B cell (primary cell): Measurements from ENCODE around the gene CHST3. TPM values are rescaled to one million over a fixed set of nuclear protein-coding genes. Genes with fewer than 3 reads are reported as not detected.

ENCODE experiments used
- ATAC-seq: fragments of 200-7000 bp; cut with Tn5 transposase; one replicate; pipeline ENCODE4 v1.10.0; 2021; ENCODE audit warnings: low read depth, mild to moderate bottlenecking, moderate number of reproducible peaks, moderate library complexity
- CTCF ChIA-PET: fragments of 350-600 bp; sonication (Branson Sonifier 250); formaldehyde crosslinking; loops from one replicate; lab custom pipeline; 2021; ENCODE audit warnings: antibody characterized with exemption, inconsistent platforms; lab: Charles Lee
- POLR2A ChIA-PET: fragments of 350-600 bp; sonication (Branson Sonifier 250); formaldehyde crosslinking; loops from one replicate; lab custom pipeline; 2021; ENCODE audit warnings: antibody characterized with exemption; lab: Charles Lee
- DNase-seq: peaks from one replicate; pipeline ENCODE4 v3.0.0; 2013
- H2AFZ ChIP-seq: 2 replicates; pipeline ENCODE4 v1.6.1; 2012; ENCODE audit warnings: mild to moderate bottlenecking, low read depth, low read length; ENCODE audit not compliant: insufficient read depth, poor library complexity, severe bottlenecking
- H3K27ac ChIP-seq, 2 donors: 1 replicate in 1 of 2; 2 replicates in 1 of 2; pipeline ENCODE4 v1.5.1; 2012 to 2013; ENCODE audit warnings: low read length in 2 of 2, mild to moderate bottlenecking in 2 of 2, moderate library complexity in 1 of 2
- H3K27me3 ChIP-seq, 4 experiments: fragments of 200-600 bp in 1 of 4; sonication (generic) in 1 of 4; replicated peaks in 1 of 4; 1 replicate in 2 of 4; 2 replicates in 2 of 4; pipeline versions ENCODE4 v1.6.1 to v1.7.0; 2013 to 2016; ENCODE audit warnings: low read length in 3 of 4, mild to moderate bottlenecking in 2 of 4, mixed read lengths in 1 of 4, moderate library complexity in 1 of 4; ENCODE audit not compliant: insufficient read depth in 4 of 4, control insufficient read depth in 3 of 4; ENCODE audit errors: control extremely low read depth in 1 of 4
- H3K36me3 ChIP-seq, 2 experiments: replicated peaks in 1 of 2; 1 replicate in 1 of 2; 2 replicates in 1 of 2; pipeline versions ENCODE4 v1.6.1 to v1.7.1; 2013; ENCODE audit warnings: low read length in 1 of 2; ENCODE audit not compliant: insufficient read depth in 2 of 2, control insufficient read depth in 1 of 2; ENCODE audit errors: control extremely low read depth in 1 of 2, extremely low read depth in 1 of 2
- H3K4me1 ChIP-seq, 2 donors: fragments of 200-600 bp in 1 of 2; sonication (generic) in 1 of 2; 1 replicate in 1 of 2; 2 replicates in 1 of 2; pipeline versions ENCODE4 v1.5.1 to v1.6.1; 2013 to 2017; ENCODE audit warnings: low read length in 2 of 2; ENCODE audit not compliant: control insufficient read depth in 2 of 2, insufficient read depth in 2 of 2
- H3K4me2 ChIP-seq: replicated peaks from 2 replicates; pipeline ENCODE3; 2012; ENCODE audit warnings: mild to moderate bottlenecking, low read depth, low read length; ENCODE audit not compliant: poor library complexity, severe bottlenecking
- H3K4me3 ChIP-seq, 5 experiments: fragments of 200-600 bp in 1 of 5; sonication (generic) in 1 of 5; 1 replicate in 3 of 5; 2 replicates in 2 of 5; pipeline versions ENCODE4 v1.5.1 to v1.7.0; 2011 to 2016; ENCODE audit warnings: low read length in 4 of 5, mild to moderate bottlenecking in 4 of 5, low read depth in 2 of 5, control low read depth in 1 of 5, moderate library complexity in 1 of 5; ENCODE audit not compliant: insufficient read depth in 1 of 5; ENCODE audit errors: control extremely low read depth in 1 of 5, extremely low read depth in 1 of 5
- H3K79me2 ChIP-seq: fragments of 200-600 bp; sonication (generic); one replicate; pipeline ENCODE4 v1.6.0; 2016; ENCODE audit warnings: low read length; ENCODE audit not compliant: control insufficient read depth, insufficient read depth
- H3K9ac ChIP-seq: fragments of 200-600 bp; sonication (generic); 2 replicates; pipeline ENCODE4 v1.6.1; 2017; ENCODE audit warnings: mild to moderate bottlenecking, low read length, moderate library complexity
- H3K9me3 ChIP-seq, 3 donors: one replicate each; pipeline versions ENCODE4 v1.6.1 to v1.7.1; 2013; ENCODE audit warnings: low read length in 2 of 3; ENCODE audit not compliant: control insufficient read depth in 2 of 3, insufficient read depth in 1 of 3; ENCODE audit errors: control extremely low read depth in 1 of 3
- H4K20me1 ChIP-seq: 2 replicates; pipeline ENCODE4 v1.6.0; 2012; ENCODE audit warnings: mild to moderate bottlenecking, low read length; ENCODE audit not compliant: insufficient read depth, control insufficient read depth, poor library complexity, severe bottlenecking
- H3K27ac Mint-ChIP-seq: one replicate; pipeline ENCODE4 v1.8.0; 2021; ENCODE audit warnings: mixed read lengths
- H3K27me3 Mint-ChIP-seq: one replicate; pipeline ENCODE4 v1.8.0; 2021; ENCODE audit warnings: mixed read lengths
- H3K4me1 Mint-ChIP-seq: one replicate; pipeline ENCODE4 v1.8.0; 2021; ENCODE audit warnings: mixed read lengths
- H3K4me3 Mint-ChIP-seq: one replicate; pipeline ENCODE4 v1.8.0; 2021; ENCODE audit warnings: mixed read lengths
- H3K9me3 Mint-ChIP-seq: one replicate; pipeline ENCODE4 v1.8.0; 2022; ENCODE audit warnings: mixed read lengths; ENCODE audit not compliant: insufficient read depth
- CTCF ChIP-seq: fragments of 200-600 bp; IDR thresholded peaks from one replicate; pipeline ENCODE4 v1.8.0; 2022; ENCODE audit warnings: antibody characterized with exemption, mild to moderate bottlenecking
- EZH2 ChIP-seq: IDR thresholded peaks from 2 replicates; pipeline ENCODE4 v1.6.1; 2012; ENCODE audit warnings: borderline replicate concordance, low read depth, mild to moderate bottlenecking, moderate library complexity, low read length; ENCODE audit not compliant: insufficient read depth, poor library complexity, severe bottlenecking
- WGBS: methylation state at CpG from one replicate; pipeline ENCODE4 v1.1.5; 2013; ENCODE audit warnings: missing lambda C conversion rate; ENCODE audit not compliant: insufficient coverage; 5-methylcytosine and 5-hydroxymethylcytosine counted together
- intact Hi-C: fragments of 100-400 bp; cut with micrococcal nuclease; formaldehyde crosslinking; loops from one replicate; pipeline ENCODE4 v1.10.0; 2022
- polyA plus RNA-seq: library from polyadenylated mRNA; depleted of rRNA; stranded (reverse); fragments of >200 nt; gene quantifications from 2 replicates; pipeline ENCODE4 v1.2.3, GENCODE V29; 2012
- total RNA-seq, 2 donors: library from RNA; stranded (reverse); fragments of 120-200 nt in 1 of 2; gene quantifications; 1 replicate in 1 of 2; 2 replicates in 1 of 2; pipeline versions ENCODE4 v1.2.3 to v1.2.4, GENCODE V29; 2013 to 2022

The CHST3 gene
- total and polyA plus RNA-seq, 2 donors (not counting 1 experiment from before 2014, with no cell fraction given): 0.01 TPM; not detected in 1

DNA sequence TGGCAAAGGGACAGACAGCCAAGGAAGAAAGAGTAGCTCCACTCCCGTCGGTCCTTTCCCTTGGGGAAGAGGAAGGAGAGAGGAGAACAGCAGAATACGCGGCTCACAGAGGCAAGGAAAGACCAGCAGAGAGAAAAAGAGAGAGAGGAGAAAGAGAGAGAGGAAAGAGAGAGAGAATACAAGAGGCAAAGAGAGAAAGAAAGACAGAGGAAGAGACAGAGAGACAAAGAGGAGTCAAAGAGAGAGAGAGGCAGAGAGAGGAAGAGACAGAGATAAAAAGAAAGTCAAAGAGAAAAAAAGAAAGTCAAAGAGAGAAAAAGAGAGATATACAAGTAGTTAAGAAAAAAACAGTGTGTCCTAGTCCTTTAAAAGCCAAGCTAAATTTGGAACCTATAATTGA lies 23.4 kb upstream of the CHST3 start:
- peaks cover 0 to 4% (median 0%) of the 10 kb centered on the region in 4 experiments for H3K27me3 ChIP-seq
- Mint-ChIP-seq H3K4me3 (no peak overlapping the region), H3K27me3 (no peaks in the 10 kb centered on the region), H3K9me3 (peaks cover 19% of the 10 kb centered on the region), H3K4me1 (peaks cover 14% of the 10 kb centered on the region), H3K27ac (no peak overlapping the region)
- H3K4me1 ChIP-seq: peaks cover 12% of the 10 kb centered on the region in 2 donors
- H3K36me3 ChIP-seq: no peaks in the 10 kb centered on the region
- no peak for ATAC-seq
- POLR2A ChIA-PET: no interaction called here
- no peak overlapping the region for H2AFZ ChIP-seq
- TF ChIP-seq CTCF (no peak), EZH2 (no peak)
- H3K9ac ChIP-seq: no peak overlapping the region
- no peak overlapping the region for H3K27ac ChIP-seq
- no peaks in the 10 kb centered on the region for H3K79me2 ChIP-seq
- no peak overlapping the region for H3K4me2 ChIP-seq
- intact Hi-C loops: no loop called here
- WGBS: 100% methylated on average over 2 of the region's 4 CpGs
- H3K4me3 ChIP-seq: no peak overlapping the region
- CTCF ChIA-PET: no interaction called here
- no peaks in the 10 kb centered on the region for H4K20me1 ChIP-seq
- H3K9me3 ChIP-seq: peaks cover 2 to 62% (median 55%) of the 10 kb centered on the region in 3 donors
- no peak for DNase-seq

- no peak overlapping the region for H3K4me2 ChIP-seq
- peaks cover 0 to 1% (median 0%) of the 10 kb centered on the region in 4 experiments for H3K27me3 ChIP-seq
- H3K9me3 Mint-ChIP-seq: peaks cover 23% of the 10 kb centered on the region
- no peak overlapping the region for H3K9ac ChIP-seq
- intact Hi-C loops: no loop called here
- no peaks in the 10 kb centered on the region for H3K36me3 ChIP-seq
- no peak for ATAC-seq
- H3K4me1 ChIP-seq: peaks cover 12% of the 10 kb centered on the region in 2 donors
- H3K27ac Mint-ChIP-seq: no peak overlapping the region
- H3K9me3 ChIP-seq: peaks cover 2 to 66% (median 61%) of the 10 kb centered on the region in 3 donors
- no peaks in the 10 kb centered on the region for H3K27me3 Mint-ChIP-seq
- DNase-seq: no peak
- CTCF ChIA-PET: no interaction called here
- WGBS: 83% methylated on average over 2 of the region's 8 CpGs
- H3K79me2 ChIP-seq: no peaks in the 10 kb centered on the region
- H3K27ac ChIP-seq: no peak overlapping the region
- TF ChIP-seq CTCF (no peak), EZH2 (no peak)
- no peaks in the 10 kb centered on the region for H4K20me1 ChIP-seq
- no peak overlapping the region for H2AFZ ChIP-seq
- H3K4me3 ChIP-seq: no peak overlapping the region
- POLR2A ChIA-PET: no interaction called here
- peaks cover 14% of the 10 kb centered on the region for H3K4me1 Mint-ChIP-seq
- no peak overlapping the region for H3K4me3 Mint-ChIP-seq
Measured at GRCh38 chr10:71941318-71941717, 22.9 kb upstream of the CHST3 start.
